ENCODE data around the gene SAPCD2.

The SAPCD2 gene

GRCh38 chr9:137106662-137107250, 36.4 kb upstream of the SAPCD2 start:
- no peak for DNase-seq

- DNase-seq = no peak
These were observed 35.7 kb upstream of the SAPCD2 start for GRCh38 chr9:137105814-137106661.

- DNase-seq = no peak
These were observed 33.0 kb upstream of the SAPCD2 start for GRCh38 chr9:137103206-137103999.

GRCh38 chr9:137099231-137099630, 28.9 kb upstream of the SAPCD2 start:
- no peak for DNase-seq

- DNase-seq = no peak
These were observed 27.6 kb upstream of the SAPCD2 start for GRCh38 chr9:137097761-137098462.

- no peak for DNase-seq
These were observed 26.6 kb upstream of the SAPCD2 start for GRCh38 chr9:137096785-137097546.

GRCh38 chr9:137095664-137096517, 25.5 kb upstream of the SAPCD2 start:
- DNase-seq = peak; percentile 94

- no peak for DNase-seq
These were observed 19.0 kb upstream of the SAPCD2 start for GRCh38 chr9:137089232-137089947.

GRCh38 chr9:137088121-137088520, 17.8 kb upstream of the SAPCD2 start:
- no peak for DNase-seq

GRCh38 chr9:137087409-137087925, 17.1 kb upstream of the SAPCD2 start:
- DNase-seq = peak; percentile 27

- peak; percentile 100 for DNase-seq
These were observed 16.4 kb upstream of the SAPCD2 start, which contains the start of gene MAN1B1 for GRCh38 chr9:137086531-137087408. Gene MAN1B1, plus strand, starts transcription at chr9:137086985. Its CDS starts 15 bp downstream, at chr9:137087000.

- DNase-seq = peak; percentile 55
These were observed 15.7 kb upstream of the SAPCD2 start for GRCh38 chr9:137085920-137086530.

GRCh38 chr9:137084526-137084925, 14.2 kb upstream of the SAPCD2 start:
- DNase-seq = no peak

GRCh38 chr9:137083394-137084004, 13.1 kb upstream of the SAPCD2 start:
- DNase-seq = peak; percentile 45

GRCh38 chr9:137082925-137083290, 12.6 kb upstream of the SAPCD2 start:
- no peak for DNase-seq

- DNase-seq = no peak
These were observed 12.0 kb upstream of the SAPCD2 start for GRCh38 chr9:137082222-137082924.

All from activated CD4-positive, alpha-beta T cell treated with anti-CD3 and anti-CD28 coated beads, Interleukin-10, Interleukin-2, amounts not matched to agents 100 ng/mL and 50 ng/mL, durations not matched to agents 16 hours and 8 hours (primary cell).